Mesothelial cell of epicardium (in vitro differentiated cells): ENCODE data around the gene EEF1AKMT3. TPM values are rescaled to one million over a fixed set of nuclear protein-coding genes. Genes with fewer than 3 reads are reported as not detected.

Source experiments
- DNase-seq, 2 experiments: peaks; one replicate each; pipeline ENCODE4 v3.0.0; 2021; ENCODE audit warnings: low spot score in 2 of 2; ENCODE audit not compliant: unreplicated experiment in 2 of 2
- H3K27ac Mint-ChIP-seq: 2 replicates; pipeline ENCODE4 v1.8.0; 2021; ENCODE audit warnings: mixed read lengths
- H3K27me3 Mint-ChIP-seq: 2 replicates; pipeline ENCODE4 v1.8.0; 2021; ENCODE audit warnings: low read depth, mixed read lengths
- H3K36me3 Mint-ChIP-seq: 2 replicates; pipeline ENCODE4 v1.8.0; 2021; ENCODE audit warnings: mixed read lengths
- H3K4me1 Mint-ChIP-seq: 2 replicates; pipeline ENCODE4 v1.8.0; 2021; ENCODE audit warnings: mixed read lengths
- H3K4me3 Mint-ChIP-seq: 2 replicates; pipeline ENCODE4 v1.8.0; 2021; ENCODE audit warnings: mild to moderate bottlenecking, moderate library complexity, mixed read lengths
- H3K9me3 Mint-ChIP-seq: 2 replicates; pipeline ENCODE4 v1.8.0; 2021; ENCODE audit warnings: mixed read lengths
- CTCF ChIP-seq: fragments of 200-600 bp; sonication (generic); IDR thresholded peaks from one replicate; pipeline ENCODE4 v1.5.0; 2021; ENCODE audit warnings: antibody characterized with exemption; ENCODE audit not compliant: unreplicated experiment
- total RNA-seq: library from RNA; stranded (reverse); gene quantifications from 3 replicates; pipeline ENCODE4 v1.2.1, GENCODE V29; 2021

The EEF1AKMT3 gene
- total RNA-seq, 1 donor from 2014 or later = 8.7 TPM

GRCh38 chr12:57737467-57738460 is 34.6 kb upstream of the EEF1AKMT3 start:
- Mint-ChIP-seq H3K9me3 (no peaks in the 10 kb centered on the region), H3K27me3 (peaks cover 88% of the 10 kb centered on the region), H3K4me3 (no peak overlapping the region)

GRCh38 chr12:57738661-57739237 is 33.7 kb upstream of the EEF1AKMT3 start, which contains the start of gene AGAP2:
Gene AGAP2, minus strand, starts transcription at chr12:57738742. Its CDS starts 496 bp downstream, at chr12:57738246.
- peaks cover 15% of the 10 kb centered on the region for H3K4me1 Mint-ChIP-seq
- no peaks in the 10 kb centered on the region for H3K36me3 Mint-ChIP-seq
- no peak within 1 kb of the TSS for H3K27ac Mint-ChIP-seq
- peak within 1 kb of the TSS; percentile 64 for H3K4me3 Mint-ChIP-seq
- H3K9me3 Mint-ChIP-seq = no peaks in the 10 kb centered on the region
- TF ChIP-seq CTCF = no peak
- peaks cover 83% of the 10 kb centered on the region for H3K27me3 Mint-ChIP-seq
- DNase-seq = no peak

More at GRCh38 chr12:57737467-57738460, 34.6 kb upstream of the EEF1AKMT3 start:
- TF ChIP-seq CTCF = no peak
- no peak overlapping the region for H3K27ac Mint-ChIP-seq
- H3K36me3 Mint-ChIP-seq = no peaks in the 10 kb centered on the region
- no peak for DNase-seq
- peaks cover 15% of the 10 kb centered on the region for H3K4me1 Mint-ChIP-seq

GRCh38 chr12:57739387-57739786 is 33.0 kb upstream of the EEF1AKMT3 start:
- Mint-ChIP-seq H3K27me3 (peaks cover 80% of the 10 kb centered on the region), H3K9me3 (no peaks in the 10 kb centered on the region), H3K4me3 (peak overlapping the region; percentile 64), H3K4me1 (peaks cover 20% of the 10 kb centered on the region), H3K27ac (no peak overlapping the region), H3K36me3 (no peaks in the 10 kb centered on the region)
- no peak for DNase-seq
- TF ChIP-seq CTCF = no peak

- DNase-seq = no peak
- no peak overlapping the region for H3K27ac Mint-ChIP-seq
- no peak overlapping the region for H3K4me3 Mint-ChIP-seq
- no peaks in the 10 kb centered on the region for H3K36me3 Mint-ChIP-seq
- H3K9me3 Mint-ChIP-seq = no peaks in the 10 kb centered on the region
- no peak for TF ChIP-seq CTCF
- H3K4me1 Mint-ChIP-seq = peaks cover 20% of the 10 kb centered on the region
- H3K27me3 Mint-ChIP-seq = peaks cover 74% of the 10 kb centered on the region
Observed at GRCh38 chr12:57739914-57740538, 32.4 kb upstream of the EEF1AKMT3 start.

- Mint-ChIP-seq H3K27ac (no peak overlapping the region), H3K9me3 (no peaks in the 10 kb centered on the region), H3K4me3 (no peak overlapping the region), H3K36me3 (no peaks in the 10 kb centered on the region), H3K27me3 (peaks cover 66% of the 10 kb centered on the region), H3K4me1 (peaks cover 25% of the 10 kb centered on the region)
- TF ChIP-seq CTCF = no peak
- DNase-seq = no peak
Observed at GRCh38 chr12:57740656-57741412, 31.6 kb upstream of the EEF1AKMT3 start.
